ENCODE measurements around the gene DNMT1.

Gene DNMT1

DNA sequence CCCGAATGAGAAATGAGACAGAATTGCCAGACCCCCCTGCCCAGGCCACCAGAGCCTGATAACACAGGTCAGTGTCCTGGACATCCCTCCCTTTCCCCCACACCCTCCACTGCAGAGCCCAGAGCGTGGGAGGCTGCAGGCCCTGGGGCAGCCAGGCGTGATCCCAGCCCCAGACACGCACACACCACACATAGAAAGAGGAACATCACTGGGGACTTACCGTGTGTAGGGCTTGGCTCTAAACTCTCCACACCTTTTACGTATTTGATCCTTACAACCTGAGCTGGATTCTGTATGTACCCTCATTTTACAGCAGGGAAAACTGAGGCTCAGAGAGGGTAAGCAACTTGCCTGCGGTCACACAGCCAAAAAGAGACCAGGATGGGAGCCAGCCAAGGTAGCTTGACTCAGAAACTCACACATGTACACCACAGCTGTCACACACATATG lies 91.9 kb downstream of the DNMT1 start:
- Histone ChIP-seq H3K27ac (no peak overlapping the region), H3K36me3 (ENCODE audit: insufficient read depth, low read length) (peaks cover 11% of the 10 kb centered on the region), H3K9ac (ENCODE audit: insufficient read length) (no peak overlapping the region), H3K9me3 (ENCODE audit: low read depth, low read length) (no peaks in the 10 kb centered on the region), H3K4me3 (no peak overlapping the region)
- DNase-seq (ENCODE audit: low read depth, low spot score): no peak
- TF ChIP-seq EZH2 (IDR thresholded peaks at IDR 0.05): no peak
- TF ChIP-seq FOXP2 (optimal IDR thresholded peaks at IDR 0.05; ENCODE audit: control extremely low read depth, extremely low read length, insufficient read depth): no peak
- TF ChIP-seq POLR2AphosphoS5 (IDR thresholded peaks at IDR 0.05; ENCODE audit: borderline replicate concordance, low read depth, low read length): no peak

DNA sequence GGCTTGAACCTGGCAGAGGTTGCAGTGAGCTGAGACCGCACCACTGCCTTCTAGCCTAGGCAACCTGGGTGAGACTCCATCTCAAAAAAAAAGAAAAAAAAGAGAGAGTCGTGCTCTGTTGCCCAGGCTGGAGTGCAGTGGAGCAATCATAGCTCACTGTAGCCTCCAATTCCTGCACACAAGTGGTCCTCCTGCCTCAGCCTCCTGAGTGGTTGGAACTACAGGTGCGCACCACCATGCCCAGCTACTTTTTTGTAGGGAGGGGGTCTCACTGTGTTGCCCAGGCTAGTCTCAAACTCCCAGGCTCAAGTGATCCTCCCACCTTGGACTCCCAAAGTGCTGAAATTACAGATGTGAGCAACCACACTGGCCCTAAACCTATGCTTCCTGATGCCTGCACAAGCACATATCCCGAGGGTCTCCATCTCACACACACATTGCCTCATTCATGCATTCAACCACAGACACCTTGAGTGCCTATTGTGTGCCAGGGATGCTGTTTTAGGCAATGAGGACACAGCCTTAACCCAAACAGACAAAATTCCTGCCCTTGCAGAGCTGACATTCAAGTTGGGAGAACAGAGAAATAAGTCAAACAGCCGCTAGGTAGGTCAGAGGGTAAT lies 94.5 kb downstream of the DNMT1 start:
- no peak overlapping the region for H3K4me3 ChIP-seq
- no peak overlapping the region for H3K27ac ChIP-seq
- no peaks in the 10 kb centered on the region for H3K36me3 ChIP-seq (ENCODE audit: insufficient read depth, low read length)
- no peak for DNase-seq (ENCODE audit: low read depth, low spot score)
- TF ChIP-seq POLR2AphosphoS5 (IDR thresholded peaks at IDR 0.05; ENCODE audit: borderline replicate concordance, low read depth, low read length): no peak
- no peak for TF ChIP-seq EZH2 (IDR thresholded peaks at IDR 0.05)
- TF ChIP-seq FOXP2 (optimal IDR thresholded peaks at IDR 0.05; ENCODE audit: control extremely low read depth, extremely low read length, insufficient read depth): no peak
- H3K9me3 ChIP-seq (ENCODE audit: low read depth, low read length): no peaks in the 10 kb centered on the region
- H3K9ac ChIP-seq (ENCODE audit: insufficient read length): no peak overlapping the region

DNA sequence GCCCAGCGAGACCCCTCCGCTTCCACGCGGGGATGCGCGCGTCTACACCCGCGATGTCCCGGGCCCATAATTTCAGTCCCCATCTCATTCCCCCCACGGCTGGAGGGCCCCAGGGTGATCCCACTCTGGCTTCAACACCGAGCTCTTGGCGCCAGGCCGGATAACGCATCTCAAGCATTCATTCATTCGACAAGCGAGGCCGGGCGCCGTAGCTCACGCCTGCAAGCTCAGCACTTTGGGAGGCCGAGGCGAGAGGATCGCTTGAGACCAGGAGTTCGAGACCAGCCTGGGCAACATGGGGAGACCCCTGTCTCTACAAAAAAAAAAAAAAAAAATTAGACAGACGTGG lies 98.2 kb downstream of the DNMT1 start:
- Histone ChIP-seq H3K36me3 (ENCODE audit: insufficient read depth, low read length) (no peaks in the 10 kb centered on the region), H3K4me3 (peak overlapping the region; percentile 63), H3K9me3 (ENCODE audit: low read depth, low read length) (no peaks in the 10 kb centered on the region), H3K9ac (ENCODE audit: insufficient read length) (peak overlapping the region; percentile 47), H3K27ac (no peak overlapping the region)
- TF ChIP-seq POLR2AphosphoS5 (IDR thresholded peaks at IDR 0.05; ENCODE audit: borderline replicate concordance, low read depth, low read length) (no peak), EZH2 (IDR thresholded peaks at IDR 0.05) (no peak), FOXP2 (optimal IDR thresholded peaks at IDR 0.05; ENCODE audit: control extremely low read depth, extremely low read length, insufficient read depth) (no peak)
- no peak for DNase-seq (ENCODE audit: low read depth, low spot score)

DNA sequence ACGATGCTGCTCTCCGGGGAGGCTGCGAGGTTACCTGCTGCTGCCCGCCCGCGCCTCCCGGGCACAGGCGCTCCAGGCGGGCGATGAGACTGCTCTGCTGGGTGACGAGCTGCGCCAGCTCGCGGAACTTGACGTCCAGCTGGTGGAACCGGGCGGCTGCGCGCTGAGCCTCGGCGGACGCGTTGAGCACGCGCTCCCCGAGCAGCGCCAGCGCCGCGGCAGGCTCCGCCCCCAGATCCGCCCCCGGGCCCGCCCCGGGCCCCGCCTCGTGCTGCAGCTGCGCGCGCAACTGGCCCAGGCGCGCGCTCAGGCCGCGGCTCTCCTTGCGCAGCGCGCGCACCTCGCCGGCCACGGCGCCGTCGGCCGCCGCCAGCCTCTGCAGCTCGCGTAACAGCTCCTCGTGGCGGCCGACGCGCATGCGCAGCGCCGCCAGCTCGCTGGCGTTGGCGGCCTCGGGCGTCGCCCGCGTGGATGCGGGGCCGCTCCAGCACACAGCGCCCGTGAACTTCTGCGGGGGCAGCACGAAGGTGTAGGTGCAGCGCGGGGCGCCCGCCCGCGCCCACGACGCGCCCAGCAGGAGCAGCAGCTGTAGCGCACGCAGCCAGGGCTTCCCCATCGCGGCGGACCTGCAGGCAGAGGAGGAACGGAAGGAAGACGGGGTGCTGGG lies 98.7 kb downstream of the DNMT1 start:
- peak overlapping the region; percentile 68 for H3K4me3 ChIP-seq
- H3K9ac ChIP-seq (ENCODE audit: insufficient read length): peak overlapping the region; percentile 47
- no peaks in the 10 kb centered on the region for H3K36me3 ChIP-seq (ENCODE audit: insufficient read depth, low read length)
- no peak for TF ChIP-seq FOXP2 (optimal IDR thresholded peaks at IDR 0.05; ENCODE audit: control extremely low read depth, extremely low read length, insufficient read depth)
- TF ChIP-seq POLR2AphosphoS5 (IDR thresholded peaks at IDR 0.05; ENCODE audit: borderline replicate concordance, low read depth, low read length): peak; percentile 46; the same call in 1 of the 2 replicates
- TF ChIP-seq EZH2 (IDR thresholded peaks at IDR 0.05): no peak
- DNase-seq (ENCODE audit: low read depth, low spot score): no peak
- H3K9me3 ChIP-seq (ENCODE audit: low read depth, low read length): no peaks in the 10 kb centered on the region
- no peak overlapping the region for H3K27ac ChIP-seq

- Histone ChIP-seq H3K9me3 (ENCODE audit: low read depth, low read length) (no peaks in the 10 kb centered on the region), H3K9ac (ENCODE audit: insufficient read length) (no peak overlapping the region), H3K4me3 (peak overlapping the region; percentile 68), H3K27ac (no peak overlapping the region), H3K36me3 (ENCODE audit: insufficient read depth, low read length) (no peaks in the 10 kb centered on the region)
- DNase-seq (ENCODE audit: low read depth, low spot score): no peak
- TF ChIP-seq FOXP2 (optimal IDR thresholded peaks at IDR 0.05; ENCODE audit: control extremely low read depth, extremely low read length, insufficient read depth): no peak
- no peak for TF ChIP-seq POLR2AphosphoS5 (IDR thresholded peaks at IDR 0.05; ENCODE audit: borderline replicate concordance, low read depth, low read length)
- no peak for TF ChIP-seq EZH2 (IDR thresholded peaks at IDR 0.05)
These were observed 99.2 kb downstream of the DNMT1 start for GRCh38 chr19:10095622-10095947.

GRCh38 chr19:10093295-10094186 lies 101.2 kb downstream of the DNMT1 start:
- Histone ChIP-seq H3K27ac (no peak overlapping the region), H3K4me3 (no peak overlapping the region), H3K9ac (ENCODE audit: insufficient read length) (no peak overlapping the region), H3K9me3 (ENCODE audit: low read depth, low read length) (no peaks in the 10 kb centered on the region), H3K36me3 (ENCODE audit: insufficient read depth, low read length) (no peaks in the 10 kb centered on the region)
- TF ChIP-seq POLR2AphosphoS5 (IDR thresholded peaks at IDR 0.05; ENCODE audit: borderline replicate concordance, low read depth, low read length) (no peak), EZH2 (IDR thresholded peaks at IDR 0.05) (no peak), FOXP2 (optimal IDR thresholded peaks at IDR 0.05; ENCODE audit: control extremely low read depth, extremely low read length, insufficient read depth) (no peak)
- DNase-seq (ENCODE audit: low read depth, low spot score): no peak

- H3K4me3 ChIP-seq: no peak overlapping the region
These were observed 102.0 kb downstream of the DNMT1 start for GRCh38 chr19:10092648-10093294.

More at GRCh38 chr19:10092648-10093294, 102.0 kb downstream of the DNMT1 start:
- Histone ChIP-seq H3K27ac (no peak overlapping the region), H3K36me3 (ENCODE audit: insufficient read depth, low read length) (no peaks in the 10 kb centered on the region), H3K9me3 (ENCODE audit: low read depth, low read length) (no peaks in the 10 kb centered on the region), H3K9ac (ENCODE audit: insufficient read length) (no peak overlapping the region)
- DNase-seq (ENCODE audit: low read depth, low spot score): no peak
- TF ChIP-seq POLR2AphosphoS5 (IDR thresholded peaks at IDR 0.05; ENCODE audit: borderline replicate concordance, low read depth, low read length): no peak
- TF ChIP-seq EZH2 (IDR thresholded peaks at IDR 0.05): no peak
- TF ChIP-seq FOXP2 (optimal IDR thresholded peaks at IDR 0.05; ENCODE audit: control extremely low read depth, extremely low read length, insufficient read depth): no peak
